Loucy (cell line): ENCODE measurements around the gene SKI.

Experiments used
- EZH2phosphoT487 ChIP-seq: fragments of 200-600 bp; IDR thresholded peaks from 2 replicates; pipeline ENCODE4 v1.6.1; 2018; ENCODE audit warnings: antibody characterized with exemption, mild to moderate bottlenecking, moderate library complexity, borderline replicate concordance
- TF ChIP-seq, protein P1 (sequence below): fragments of 200-600 bp; sonication (generic); conservative IDR thresholded peaks from 2 replicates; pipeline ENCODE4 v1.5.1; 2014; ENCODE audit warnings: mild to moderate bottlenecking, antibody characterized with exemption, low read length

DNA sequence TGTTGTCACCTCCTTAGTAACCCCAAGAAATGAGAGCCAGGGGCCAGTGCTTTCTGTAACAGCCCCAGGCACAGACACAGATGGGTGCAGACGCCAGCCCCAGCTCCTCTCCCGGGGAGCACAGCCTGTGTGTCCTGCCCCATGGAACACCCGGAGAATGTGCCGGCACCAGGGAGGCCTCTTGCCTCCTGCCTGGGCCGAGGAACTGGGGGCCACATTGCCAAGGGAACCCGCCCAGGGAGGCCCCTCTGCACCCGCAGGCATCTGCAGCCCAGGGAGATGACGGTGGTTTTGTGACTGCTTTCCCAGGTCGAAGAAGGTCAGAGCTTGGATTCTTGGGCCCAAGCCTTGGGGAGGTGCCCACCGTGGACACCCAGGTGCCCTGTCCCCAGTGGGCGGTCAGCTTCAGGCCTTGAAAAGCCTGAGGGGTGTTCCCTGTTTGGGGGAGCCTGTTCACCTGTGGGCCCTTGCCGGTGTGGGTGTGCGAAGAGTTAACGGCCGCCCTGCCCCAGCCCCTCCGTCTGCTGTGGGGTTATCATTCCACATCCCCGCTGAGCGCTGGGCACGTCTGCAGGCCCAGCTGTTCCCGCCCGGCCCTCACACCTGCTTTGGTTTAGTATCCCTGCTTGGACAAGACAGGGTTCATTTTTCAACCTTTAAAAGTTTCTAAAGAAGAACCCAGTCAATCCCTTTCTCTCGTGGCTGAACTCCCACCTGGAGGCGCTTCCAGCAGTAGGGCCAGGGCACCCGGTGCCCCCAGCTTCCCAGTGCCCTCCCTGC lies 100.7 kb downstream of the SKI start:
- TF ChIP-seq, protein P1, sequence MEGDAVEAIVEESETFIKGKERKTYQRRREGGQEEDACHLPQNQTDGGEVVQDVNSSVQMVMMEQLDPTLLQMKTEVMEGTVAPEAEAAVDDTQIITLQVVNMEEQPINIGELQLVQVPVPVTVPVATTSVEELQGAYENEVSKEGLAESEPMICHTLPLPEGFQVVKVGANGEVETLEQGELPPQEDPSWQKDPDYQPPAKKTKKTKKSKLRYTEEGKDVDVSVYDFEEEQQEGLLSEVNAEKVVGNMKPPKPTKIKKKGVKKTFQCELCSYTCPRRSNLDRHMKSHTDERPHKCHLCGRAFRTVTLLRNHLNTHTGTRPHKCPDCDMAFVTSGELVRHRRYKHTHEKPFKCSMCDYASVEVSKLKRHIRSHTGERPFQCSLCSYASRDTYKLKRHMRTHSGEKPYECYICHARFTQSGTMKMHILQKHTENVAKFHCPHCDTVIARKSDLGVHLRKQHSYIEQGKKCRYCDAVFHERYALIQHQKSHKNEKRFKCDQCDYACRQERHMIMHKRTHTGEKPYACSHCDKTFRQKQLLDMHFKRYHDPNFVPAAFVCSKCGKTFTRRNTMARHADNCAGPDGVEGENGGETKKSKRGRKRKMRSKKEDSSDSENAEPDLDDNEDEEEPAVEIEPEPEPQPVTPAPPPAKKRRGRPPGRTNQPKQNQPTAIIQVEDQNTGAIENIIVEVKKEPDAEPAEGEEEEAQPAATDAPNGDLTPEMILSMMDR, result no peak
- TF ChIP-seq EZH2phosphoT487, result no peak
